Hematopoietic multipotent progenitor cell treated with erythropoietin and hydrocortisone succinate and interleukin-3 and kit ligand, for 6 days (in vitro differentiated cells): Measurements from ENCODE around the gene HRAS.
A peak's percentile ranks its signal among the peaks of the same experiment; 100 is the strongest.

Experiments
- DNase-seq: peaks from one replicate; pipeline ENCODE4 v3.0.0-alpha.2; 2015

Gene HRAS

GRCh38 chr11:567011-567628, 31.7 kb upstream of the HRAS start:
- no peak for DNase-seq

GRCh38 chr11:565921-566509, 30.6 kb upstream of the HRAS start:
- no peak for DNase-seq

- DNase-seq: no peak
Observed at GRCh38 chr11:563812-564578, 28.6 kb upstream of the HRAS start.

GRCh38 chr11:563066-563811, 27.9 kb upstream of the HRAS start:
- no peak for DNase-seq

GRCh38 chr11:562046-562645, 26.8 kb upstream of the HRAS start:
- DNase-seq: no peak

- peak; percentile 79 for DNase-seq
Observed at GRCh38 chr11:561148-562003, 26.0 kb upstream of the HRAS start.

- peak; percentile 95 for DNase-seq
Observed at GRCh38 chr11:560305-561147, 25.1 kb upstream of the HRAS start, which contains the start of the genes LMNTD2 and RASSF7. Gene LMNTD2 (minus strand): TSS chr11:560738. CDS start chr11:560716, 22 bp downstream. Gene RASSF7 (plus strand): TSS chr11:560970. CDS start chr11:561769, 799 bp downstream.

GRCh38 chr11:559712-560304, 24.4 kb upstream of the HRAS start:
- DNase-seq: no peak

- DNase-seq: no peak
Observed at GRCh38 chr11:559020-559620, 23.7 kb upstream of the HRAS start.

GRCh38 chr11:558503-558902, 23.1 kb upstream of the HRAS start:
- no peak for DNase-seq

GRCh38 chr11:557328-558132, 22.2 kb upstream of the HRAS start:
- no peak for DNase-seq

GRCh38 chr11:556662-557256, 21.4 kb upstream of the HRAS start:
- DNase-seq: no peak

GRCh38 chr11:555780-556661, 20.6 kb upstream of the HRAS start:
- DNase-seq: peak; percentile 59

GRCh38 chr11:555227-555779, 19.9 kb upstream of the HRAS start:
- DNase-seq: no peak

- peak; percentile 83 for DNase-seq
Observed at GRCh38 chr11:554428-555226, 19.3 kb upstream of the HRAS start.

- no peak for DNase-seq
Observed at GRCh38 chr11:553988-554340, 18.6 kb upstream of the HRAS start.
